SK-N-MC (cell line): Measurements from ENCODE around the gene KIF26B.

ENCODE experiments used
- DNase-seq: peaks from one replicate; pipeline ENCODE4 v3.0.0-alpha.2; 2011; ENCODE audit warnings: low read depth, low spot score
- H3K27ac ChIP-seq: fragments of 200-600 bp; sonication (generic); 2 replicates; pipeline ENCODE4 v1.5.1; 2016; ENCODE audit warnings: mixed run types
- H3K36me3 ChIP-seq: fragments of 200-600 bp; sonication (generic); 2 replicates; pipeline ENCODE4 v1.6.1; 2017; ENCODE audit warnings: antibody characterized with exemption, low read length, mixed read lengths; ENCODE audit not compliant: insufficient read depth
- H3K4me3 ChIP-seq: fragments of 200-600 bp; sonication (generic); 2 replicates; pipeline ENCODE4 v1.5.1; 2016
- H3K9ac ChIP-seq: fragments of 200-600 bp; sonication (generic); 2 replicates; pipeline ENCODE4 v1.8.0; 2017; ENCODE audit warnings: mixed run types, mixed read lengths; ENCODE audit not compliant: insufficient read length
- H3K9me3 ChIP-seq: fragments of 200-600 bp; sonication (generic); 2 replicates; pipeline ENCODE4 v1.6.1; 2017; ENCODE audit warnings: low read depth, mild to moderate bottlenecking, antibody characterized with exemption, low read length, moderate library complexity, mixed read lengths
- EZH2 ChIP-seq: fragments of 200-600 bp; sonication (generic); IDR thresholded peaks from one replicate; pipeline ENCODE4 v1.6.1; 2017; ENCODE audit warnings: antibody characterized with exemption
- FOXP2 ChIP-seq: optimal IDR thresholded peaks from 2 replicates; pipeline ENCODE3; 2011; ENCODE audit warnings: mild to moderate bottlenecking, moderate library complexity; ENCODE audit not compliant: insufficient read depth; ENCODE audit errors: extremely low read length, control extremely low read depth
- POLR2AphosphoS5 ChIP-seq: IDR thresholded peaks from 2 replicates; pipeline ENCODE4 v1.6.1; 2012; ENCODE audit warnings: mild to moderate bottlenecking, low read depth, low read length, borderline replicate concordance

Gene KIF26B

GRCh38 chr1:245752561-245752960 lies 597.8 kb downstream of the KIF26B start:
- H3K27ac ChIP-seq, result no peak overlapping the region

DNA sequence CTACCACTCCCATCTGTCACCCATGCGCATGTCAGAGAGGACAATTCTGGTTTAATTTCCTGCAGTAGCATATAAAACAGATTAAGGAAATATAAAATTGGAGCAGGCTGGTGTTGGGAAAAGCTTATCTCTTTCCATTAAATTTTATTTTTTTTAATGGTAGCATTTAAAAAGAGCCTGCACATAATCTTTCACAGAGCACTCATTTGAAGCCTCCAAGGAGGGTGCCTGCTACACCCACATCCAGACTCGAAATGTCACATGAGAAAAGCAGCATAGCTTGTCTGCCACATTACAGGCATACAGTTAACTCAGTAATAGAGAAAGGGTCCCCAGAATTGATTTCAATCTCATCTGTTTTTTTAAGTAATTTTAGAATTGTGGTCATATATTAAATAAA lies 599.0 kb downstream of the KIF26B start:
- H3K9me3 ChIP-seq, result no peaks in the 10 kb centered on the region
- no peak for DNase-seq
- H3K36me3 ChIP-seq, result no peaks in the 10 kb centered on the region
- TF ChIP-seq FOXP2 (no peak), POLR2AphosphoS5 (no peak), EZH2 (no peak)
- no peak overlapping the region for H3K9ac ChIP-seq
- H3K4me3 ChIP-seq, result no peak overlapping the region
- peak overlapping the region; percentile 59; the same call in 1 of the 2 replicates for H3K27ac ChIP-seq

More at GRCh38 chr1:245752561-245752960, 597.8 kb downstream of the KIF26B start:
- H3K9ac ChIP-seq, result no peak overlapping the region
- no peak for TF ChIP-seq POLR2AphosphoS5
- no peak for TF ChIP-seq FOXP2
- no peak for TF ChIP-seq EZH2
- no peaks in the 10 kb centered on the region for H3K36me3 ChIP-seq
- H3K4me3 ChIP-seq, result no peak overlapping the region
- DNase-seq, result no peak
- H3K9me3 ChIP-seq, result no peaks in the 10 kb centered on the region

DNA sequence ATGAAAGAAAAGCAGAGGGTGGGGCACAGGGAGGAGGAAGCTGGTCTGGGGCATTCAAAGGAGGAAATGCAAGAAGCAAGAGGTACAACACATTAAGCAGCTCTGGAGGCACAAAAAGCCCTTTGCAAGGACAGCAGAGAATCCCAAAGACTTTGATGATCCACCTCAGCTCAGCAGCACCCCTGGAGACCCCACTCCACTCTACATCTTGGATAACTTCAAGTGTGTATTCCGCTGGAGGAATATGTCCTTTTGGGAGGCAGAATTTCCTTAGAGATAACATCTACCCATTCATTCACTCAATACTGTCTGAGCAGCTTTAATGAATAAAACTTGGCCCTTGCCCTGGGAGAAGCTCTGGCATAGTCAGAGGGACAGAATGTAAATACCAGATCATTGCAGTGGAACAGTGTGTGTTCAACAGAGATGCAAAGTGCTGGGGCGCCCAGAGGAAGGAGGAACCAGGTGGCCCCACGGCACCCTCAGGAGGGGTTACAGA lies 599.7 kb downstream of the KIF26B start:
- no peak for TF ChIP-seq EZH2
- no peak for TF ChIP-seq FOXP2
- no peak for TF ChIP-seq POLR2AphosphoS5
- Histone ChIP-seq H3K9ac (no peak overlapping the region), H3K9me3 (no peaks in the 10 kb centered on the region), H3K36me3 (no peaks in the 10 kb centered on the region), H3K27ac (no peak overlapping the region), H3K4me3 (no peak overlapping the region)
- no peak for DNase-seq
